ENCODE measurements around the gene TRAM2. TPM values are rescaled to one million over a fixed set of nuclear protein-coding genes. Genes with fewer than 3 reads are reported as not detected.

Gene TRAM2
- total RNA-seq, 2 donors from 2014 or later: 7.2 to 22.4 TPM

DNA sequence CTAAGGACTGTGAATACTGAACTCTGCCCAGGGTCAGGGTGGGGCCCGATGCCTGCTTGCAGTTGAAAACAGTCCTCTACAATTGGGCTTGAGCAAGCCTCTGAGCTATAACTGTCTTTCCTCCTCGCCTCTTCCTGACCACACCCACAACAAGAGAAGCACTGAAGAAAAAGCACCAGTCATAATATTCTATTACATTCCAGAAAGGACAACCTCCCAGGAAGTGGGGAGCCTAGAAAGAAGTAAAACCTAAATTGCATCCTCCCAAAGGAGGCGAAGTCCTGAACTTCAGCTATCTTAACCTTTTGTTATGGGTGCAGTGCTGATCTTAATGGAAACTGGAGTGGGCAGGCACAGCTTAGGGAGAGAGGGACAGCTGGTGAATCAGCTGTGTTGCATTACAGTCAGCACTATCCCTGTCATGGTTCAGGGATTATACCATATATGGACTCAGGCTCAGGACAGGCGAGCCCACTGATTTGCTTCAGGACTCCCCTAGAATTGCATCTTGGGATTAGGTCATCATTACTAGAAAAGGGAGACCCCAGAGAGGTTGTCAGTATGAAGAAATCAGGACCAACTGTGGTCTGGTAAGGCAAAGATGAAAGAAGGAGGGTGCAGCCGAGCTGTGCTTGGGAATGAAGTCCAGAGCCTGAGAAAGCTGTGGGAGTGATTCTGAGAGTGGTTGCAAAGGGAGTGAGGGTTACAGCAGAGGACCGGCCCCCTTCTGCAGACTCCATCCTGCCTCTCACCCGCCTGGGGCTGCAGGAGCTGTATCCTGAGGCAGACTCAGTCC lies 18.3 kb upstream of the TRAM2 start:
- intact Hi-C loops (cut with DNase I): no loop called here
- DNase-seq (ENCODE audit: low spot score): no peak
- 49% methylated on average over 7 of the region's 7 CpGs for WGBS
- TF ChIP-seq POLR2A (IDR thresholded peaks at IDR 0.05) (no peak), POLR2AphosphoS5 (IDR thresholded peaks at IDR 0.05) (no peak)
- TF ChIP-seq, protein P1, sequence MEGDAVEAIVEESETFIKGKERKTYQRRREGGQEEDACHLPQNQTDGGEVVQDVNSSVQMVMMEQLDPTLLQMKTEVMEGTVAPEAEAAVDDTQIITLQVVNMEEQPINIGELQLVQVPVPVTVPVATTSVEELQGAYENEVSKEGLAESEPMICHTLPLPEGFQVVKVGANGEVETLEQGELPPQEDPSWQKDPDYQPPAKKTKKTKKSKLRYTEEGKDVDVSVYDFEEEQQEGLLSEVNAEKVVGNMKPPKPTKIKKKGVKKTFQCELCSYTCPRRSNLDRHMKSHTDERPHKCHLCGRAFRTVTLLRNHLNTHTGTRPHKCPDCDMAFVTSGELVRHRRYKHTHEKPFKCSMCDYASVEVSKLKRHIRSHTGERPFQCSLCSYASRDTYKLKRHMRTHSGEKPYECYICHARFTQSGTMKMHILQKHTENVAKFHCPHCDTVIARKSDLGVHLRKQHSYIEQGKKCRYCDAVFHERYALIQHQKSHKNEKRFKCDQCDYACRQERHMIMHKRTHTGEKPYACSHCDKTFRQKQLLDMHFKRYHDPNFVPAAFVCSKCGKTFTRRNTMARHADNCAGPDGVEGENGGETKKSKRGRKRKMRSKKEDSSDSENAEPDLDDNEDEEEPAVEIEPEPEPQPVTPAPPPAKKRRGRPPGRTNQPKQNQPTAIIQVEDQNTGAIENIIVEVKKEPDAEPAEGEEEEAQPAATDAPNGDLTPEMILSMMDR (IDR thresholded peaks at IDR 0.05): no peak
- no peaks in the 10 kb centered on the region for H3K36me3 ChIP-seq
- no peaks in the 10 kb centered on the region for H3K9me3 ChIP-seq
- H3K27ac ChIP-seq: peak overlapping the region; percentile 5 to 35
- no peaks in the 10 kb centered on the region for H3K27me3 ChIP-seq (replicated peaks; ENCODE audit: insufficient read depth)
- H3K4me3 ChIP-seq: no peak overlapping the region
- H3K4me1 ChIP-seq (replicated peaks): no peaks in the 10 kb centered on the region

DNA sequence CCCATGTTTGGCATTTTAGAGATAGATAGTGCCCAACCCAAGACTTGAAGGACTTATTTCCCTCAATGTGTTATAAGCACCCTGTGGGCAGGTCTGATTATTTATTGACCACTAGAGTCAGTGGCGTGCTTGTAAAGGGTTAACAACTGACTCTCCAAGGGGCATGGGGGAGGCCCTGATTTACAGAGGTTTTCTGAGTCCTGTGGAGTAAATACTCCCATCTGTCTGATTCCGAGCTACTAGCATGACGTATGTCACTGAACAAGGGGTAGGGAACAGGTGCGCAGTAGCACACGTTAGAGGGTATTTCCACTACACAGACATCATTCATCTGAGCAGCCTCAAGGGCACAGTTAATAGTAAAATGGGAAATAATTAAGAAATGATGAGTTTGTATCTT lies 17.4 kb upstream of the TRAM2 start:
- H3K4me1 ChIP-seq (replicated peaks): no peaks in the 10 kb centered on the region
- peak overlapping the region in 1 of 2 donors; percentile 5 for H3K27ac ChIP-seq
- no peaks in the 10 kb centered on the region for H3K36me3 ChIP-seq
- intact Hi-C loops (cut with DNase I): no loop called here
- H3K27me3 ChIP-seq (replicated peaks; ENCODE audit: insufficient read depth): no peaks in the 10 kb centered on the region
- DNase-seq (ENCODE audit: low spot score): no peak
- TF ChIP-seq POLR2A (IDR thresholded peaks at IDR 0.05): no peak
- TF ChIP-seq, protein P1 (IDR thresholded peaks at IDR 0.05): no peak
- TF ChIP-seq POLR2AphosphoS5 (IDR thresholded peaks at IDR 0.05): no peak
- H3K4me3 ChIP-seq: no peak overlapping the region
- no peaks in the 10 kb centered on the region for H3K9me3 ChIP-seq
- 89% methylated on average over 5 of the region's 5 CpGs for WGBS

DNA sequence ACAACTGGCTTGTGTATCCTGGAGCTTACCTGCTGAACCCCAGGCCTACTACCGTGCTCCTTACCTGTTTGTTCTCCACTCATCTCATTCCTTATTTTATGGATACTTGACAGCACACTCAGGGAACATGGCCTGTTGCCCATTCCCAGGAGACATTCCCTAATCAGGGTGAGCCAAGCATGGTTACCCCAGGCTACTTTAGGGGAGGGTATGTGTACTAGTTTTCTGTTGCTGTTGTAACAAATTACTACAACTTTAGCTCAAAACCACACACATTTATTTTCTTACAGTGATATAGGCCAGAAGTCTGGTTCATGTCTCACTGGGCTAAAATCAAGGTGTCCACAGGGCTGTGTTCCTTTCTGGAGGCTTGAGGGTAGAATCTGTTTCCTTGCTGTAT lies 15.0 kb upstream of the TRAM2 start:
- Histone ChIP-seq H3K9me3 (no peaks in the 10 kb centered on the region), H3K36me3 (no peaks in the 10 kb centered on the region), H3K27ac (no peak overlapping the region), H3K4me3 (no peak overlapping the region), H3K4me1 (replicated peaks) (no peaks in the 10 kb centered on the region), H3K27me3 (replicated peaks; ENCODE audit: insufficient read depth) (no peaks in the 10 kb centered on the region)
- intact Hi-C loops (cut with DNase I): no loop called here
- WGBS: 31% methylated on average over 1 of the region's 1 CpG
- no peak for TF ChIP-seq POLR2A (IDR thresholded peaks at IDR 0.05)
- no peak for DNase-seq (ENCODE audit: low spot score)

DNA sequence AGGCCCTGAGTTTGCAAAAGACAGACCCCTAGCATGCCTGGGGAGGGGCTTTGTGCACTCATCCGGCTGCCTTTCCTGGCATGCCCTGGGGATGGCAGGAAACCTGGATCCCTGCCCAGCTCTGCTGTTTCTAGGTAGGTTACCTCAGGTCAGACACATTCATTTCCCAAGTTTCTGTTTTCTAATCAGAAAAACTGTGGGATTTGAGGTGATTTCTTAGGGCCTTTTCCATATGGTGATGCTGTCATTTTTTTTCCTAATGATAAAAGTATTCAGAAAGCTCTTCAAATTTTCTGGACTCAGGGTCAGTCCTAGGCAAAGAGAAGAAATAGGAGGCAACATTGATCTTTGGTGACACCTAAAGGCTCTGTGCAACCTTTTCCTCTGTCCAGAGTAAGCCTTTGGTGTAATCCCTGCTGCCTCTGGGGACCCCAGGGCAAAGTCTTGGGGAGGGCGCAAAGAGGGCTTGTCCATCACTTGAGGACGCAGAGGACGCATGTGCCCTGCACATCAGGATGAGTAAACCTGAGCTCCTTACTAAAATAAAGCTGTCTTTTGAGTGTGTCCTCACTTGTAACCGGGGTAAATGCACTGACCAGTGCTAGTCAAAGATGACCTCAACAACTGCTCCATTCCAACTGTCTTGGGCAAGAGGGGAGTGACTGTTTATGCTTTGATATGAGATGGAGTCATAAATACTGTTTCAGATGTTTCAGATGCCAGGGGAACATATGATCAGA lies 13.5 kb upstream of the TRAM2 start:
- Histone ChIP-seq H3K4me1 (replicated peaks) (no peaks in the 10 kb centered on the region), H3K4me3 (no peak overlapping the region), H3K27ac (no peak overlapping the region), H3K9me3 (no peaks in the 10 kb centered on the region), H3K27me3 (replicated peaks; ENCODE audit: insufficient read depth) (no peaks in the 10 kb centered on the region), H3K36me3 (no peaks in the 10 kb centered on the region)
- WGBS: 79% methylated on average over 5 of the region's 5 CpGs
- no peak for DNase-seq (ENCODE audit: low spot score)
- intact Hi-C loops (cut with DNase I): no loop called here
- TF ChIP-seq POLR2AphosphoS5 (IDR thresholded peaks at IDR 0.05) (no peak), POLR2A (IDR thresholded peaks at IDR 0.05) (no peak)
- TF ChIP-seq, protein P1 (IDR thresholded peaks at IDR 0.05): no peak

DNA sequence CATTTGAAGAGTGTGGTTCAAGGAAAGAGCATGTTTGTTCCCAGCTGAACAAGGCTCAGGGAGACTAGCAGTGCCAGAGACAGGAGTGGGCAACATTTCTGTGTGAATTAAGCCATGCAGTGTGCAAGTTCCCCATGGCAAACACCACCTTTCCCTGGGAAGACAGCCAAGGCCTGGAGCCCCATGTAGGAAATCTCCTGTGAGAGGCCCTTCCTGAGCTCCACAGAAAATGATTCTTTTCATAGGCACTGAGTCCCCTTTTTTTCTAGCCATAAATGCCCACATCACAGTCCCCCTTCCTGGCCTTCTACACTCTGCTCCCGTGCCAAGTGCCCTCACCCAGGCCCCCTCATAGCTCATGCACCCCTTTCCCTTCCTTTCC lies 11.8 kb upstream of the TRAM2 start:
- Histone ChIP-seq H3K4me1 (replicated peaks) (no peaks in the 10 kb centered on the region), H3K4me3 (no peak overlapping the region), H3K9me3 (no peaks in the 10 kb centered on the region), H3K36me3 (no peaks in the 10 kb centered on the region), H3K27me3 (replicated peaks; ENCODE audit: insufficient read depth) (no peaks in the 10 kb centered on the region), H3K27ac (no peak overlapping the region)
- TF ChIP-seq POLR2AphosphoS5 (IDR thresholded peaks at IDR 0.05): no peak
- TF ChIP-seq POLR2A (IDR thresholded peaks at IDR 0.05): no peak
- TF ChIP-seq, protein P1 (IDR thresholded peaks at IDR 0.05): no peak
- whole genome bisulfite sequencing: 65% methylated on average over 1 of the region's 1 CpG
- DNase-seq (ENCODE audit: low spot score): no peak
- intact Hi-C loops (cut with DNase I): no loop called here
